Uterus (tissue), 4 donors: Measurements from ENCODE around the gene TLCD3A. TPM values are rescaled to one million over a fixed set of nuclear protein-coding genes. Genes with fewer than 3 reads are reported as not detected.

ENCODE experiments used
- DNase-seq, 2 donors: peaks; one replicate each; pipeline ENCODE4 v3.0.0-alpha.2; 2019 to 2020
- H3K27ac ChIP-seq, 2 donors: fragments of 200-600 bp; sonication (generic); 1 replicate in 1 of 2; 2 replicates in 1 of 2; pipeline ENCODE4 v1.5.1; 2016 to 2018
- H3K27me3 ChIP-seq, 2 donors: fragments of 200-600 bp; sonication (generic); one replicate each; pipeline ENCODE4 v1.5.1; 2018 to 2019; ENCODE audit warnings: control low read depth in 1 of 2
- H3K36me3 ChIP-seq, 2 donors: fragments of 200-600 bp; sonication (generic); one replicate each; pipeline ENCODE4 v1.5.1; 2019; ENCODE audit warnings: control low read depth in 1 of 2
- H3K4me1 ChIP-seq, 2 donors: fragments of 200-600 bp; sonication (generic); one replicate each; pipeline ENCODE4 v1.5.1; 2018 to 2019; ENCODE audit warnings: control low read depth in 1 of 2
- H3K4me3 ChIP-seq, 2 donors: fragments of 200-600 bp; sonication (generic); 1 replicate in 1 of 2; 2 replicates in 1 of 2; pipeline ENCODE4 v1.5.1; 2018 to 2019; ENCODE audit warnings: mild to moderate bottlenecking in 1 of 2
- H3K9me3 ChIP-seq, 2 donors: fragments of 200-600 bp; sonication (generic); one replicate each; pipeline ENCODE4 v1.5.1; 2019; ENCODE audit warnings: control low read depth in 1 of 2
- POLR2A ChIP-seq, 2 donors: fragments of 450-650 bp; IDR thresholded peaks; one replicate each; pipeline ENCODE4 v1.6.1; 2016; ENCODE audit warnings: antibody characterized with exemption in 2 of 2, mild to moderate bottlenecking in 1 of 2, moderate library complexity in 1 of 2
- intact Hi-C: fragments of 100-400 bp; cut with DNase I; formaldehyde crosslinking; loops from one replicate; pipeline ENCODE4 v1.15.1; 2023; ENCODE audit warnings: low total_unique reads
- total RNA-seq, 4 donors: library from RNA; depleted of rRNA in 3 of 4; stranded (reverse); fragments of >200 nt in 3 of 4; gene quantifications; one replicate each; pipeline versions ENCODE4 v1.1.0 to v1.2.4, GENCODE V29; 2014 to 2023
- TF ChIP-seq, protein P1 (sequence below), 4 experiments: fragments of 200-600 bp in 2 of 4; fragments of 450-650 bp in 2 of 4; sonication (generic) in 2 of 4; IDR thresholded peaks; one replicate each; pipeline ENCODE4 v1.5.1; 2016 to 2019; ENCODE audit warnings: antibody characterized with exemption in 4 of 4, mild to moderate bottlenecking in 2 of 4, moderate library complexity in 1 of 4
- donor health status: DM: yes; HTN: yes; CAD: no.

TLCD3A gene
- total RNA-seq, 4 donors from 2014 or later = 3.2 to 19.6 (median 15.6) TPM; not detected in 1

DNA sequence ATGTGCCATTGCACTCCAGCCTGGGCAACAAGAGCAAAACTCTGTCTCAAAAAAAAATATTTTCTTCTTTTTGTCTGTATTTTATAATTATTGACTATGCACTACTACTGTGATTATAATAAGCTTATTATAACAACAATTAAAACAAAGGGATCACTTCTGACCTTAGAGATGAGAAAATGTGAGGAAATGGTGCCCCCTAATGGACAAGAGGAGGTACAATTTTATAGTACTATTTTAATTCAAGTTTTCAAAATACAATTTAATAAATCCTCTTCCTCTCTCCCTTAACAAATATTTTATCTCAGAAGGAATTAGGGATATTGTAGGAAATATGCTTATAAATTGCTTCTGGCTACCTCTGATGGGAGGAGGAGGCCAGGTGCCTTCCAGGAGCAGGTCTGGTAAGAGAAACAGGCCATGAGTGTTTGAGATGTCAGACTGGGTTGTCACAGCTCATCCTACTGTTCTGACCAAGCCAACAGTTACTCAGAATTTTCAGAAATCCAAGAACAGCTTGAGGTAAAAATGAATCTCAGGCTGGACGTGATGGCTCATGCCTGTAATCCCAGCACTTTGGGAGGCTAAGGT is 31.8 kb upstream of the TLCD3A start:
- intact Hi-C loops = no loop called here
- no peak for TF ChIP-seq POLR2A (IDR thresholded peaks at IDR 0.05)
- TF ChIP-seq, protein P1, sequence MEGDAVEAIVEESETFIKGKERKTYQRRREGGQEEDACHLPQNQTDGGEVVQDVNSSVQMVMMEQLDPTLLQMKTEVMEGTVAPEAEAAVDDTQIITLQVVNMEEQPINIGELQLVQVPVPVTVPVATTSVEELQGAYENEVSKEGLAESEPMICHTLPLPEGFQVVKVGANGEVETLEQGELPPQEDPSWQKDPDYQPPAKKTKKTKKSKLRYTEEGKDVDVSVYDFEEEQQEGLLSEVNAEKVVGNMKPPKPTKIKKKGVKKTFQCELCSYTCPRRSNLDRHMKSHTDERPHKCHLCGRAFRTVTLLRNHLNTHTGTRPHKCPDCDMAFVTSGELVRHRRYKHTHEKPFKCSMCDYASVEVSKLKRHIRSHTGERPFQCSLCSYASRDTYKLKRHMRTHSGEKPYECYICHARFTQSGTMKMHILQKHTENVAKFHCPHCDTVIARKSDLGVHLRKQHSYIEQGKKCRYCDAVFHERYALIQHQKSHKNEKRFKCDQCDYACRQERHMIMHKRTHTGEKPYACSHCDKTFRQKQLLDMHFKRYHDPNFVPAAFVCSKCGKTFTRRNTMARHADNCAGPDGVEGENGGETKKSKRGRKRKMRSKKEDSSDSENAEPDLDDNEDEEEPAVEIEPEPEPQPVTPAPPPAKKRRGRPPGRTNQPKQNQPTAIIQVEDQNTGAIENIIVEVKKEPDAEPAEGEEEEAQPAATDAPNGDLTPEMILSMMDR (IDR thresholded peaks at IDR 0.05) = peak; percentile 69 to 73 (median 72)

DNA sequence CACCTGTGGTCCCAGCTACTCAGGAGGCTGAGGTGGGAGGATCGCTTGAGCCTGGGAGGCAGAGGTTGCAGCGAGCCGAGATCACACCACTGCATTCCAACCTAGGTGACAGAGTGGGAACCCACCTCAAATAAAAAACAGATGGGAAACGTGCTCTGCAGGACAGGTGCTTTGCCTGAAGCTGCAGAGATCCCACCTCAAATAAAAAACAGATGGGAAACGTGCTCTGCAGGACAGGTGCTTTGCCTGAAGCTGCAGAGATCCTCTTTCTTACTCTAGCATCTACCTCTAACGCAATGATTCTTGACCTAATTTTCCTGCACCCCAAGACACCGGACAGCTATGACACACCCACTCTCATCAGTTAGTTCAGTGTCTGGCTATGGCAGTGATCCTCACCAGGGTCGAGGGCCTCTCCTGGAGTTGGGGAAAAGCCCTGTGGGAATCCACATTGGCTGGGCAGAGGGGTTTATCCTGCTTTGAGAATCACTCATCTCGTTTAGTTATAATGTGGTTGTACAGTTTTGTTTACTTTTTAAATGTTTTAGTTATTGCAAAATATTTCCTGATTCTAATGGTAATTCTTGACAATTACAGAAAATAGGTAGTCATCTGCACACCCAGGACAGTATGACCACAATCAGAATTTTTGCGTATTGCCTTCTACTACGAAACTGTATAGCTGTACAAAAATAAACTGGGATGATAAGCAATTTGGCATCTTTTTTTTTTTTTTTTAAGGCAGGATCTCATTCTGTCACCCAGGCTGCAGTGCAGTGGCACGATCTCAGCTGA is 29.1 kb upstream of the TLCD3A start:
- Histone ChIP-seq H3K27ac (no peak overlapping the region), H3K36me3 (no peaks in the 10 kb centered on the region), H3K4me1 (no peaks in the 10 kb centered on the region), H3K27me3 (no peaks in the 10 kb centered on the region), H3K9me3 (no peaks in the 10 kb centered on the region), H3K4me3 (no peak overlapping the region)
- TF ChIP-seq, protein P1 (IDR thresholded peaks at IDR 0.05) = no peak
- TF ChIP-seq POLR2A (IDR thresholded peaks at IDR 0.05) = no peak
- no peak for DNase-seq
- intact Hi-C loops = no loop called here

More for the DNA sequence above, 31.8 kb upstream of the TLCD3A start:
- Histone ChIP-seq H3K36me3 (no peaks in the 10 kb centered on the region), H3K27ac (no peak overlapping the region), H3K9me3 (no peaks in the 10 kb centered on the region), H3K4me3 (no peak overlapping the region), H3K27me3 (no peaks in the 10 kb centered on the region), H3K4me1 (no peaks in the 10 kb centered on the region)
- no peak for DNase-seq

DNA sequence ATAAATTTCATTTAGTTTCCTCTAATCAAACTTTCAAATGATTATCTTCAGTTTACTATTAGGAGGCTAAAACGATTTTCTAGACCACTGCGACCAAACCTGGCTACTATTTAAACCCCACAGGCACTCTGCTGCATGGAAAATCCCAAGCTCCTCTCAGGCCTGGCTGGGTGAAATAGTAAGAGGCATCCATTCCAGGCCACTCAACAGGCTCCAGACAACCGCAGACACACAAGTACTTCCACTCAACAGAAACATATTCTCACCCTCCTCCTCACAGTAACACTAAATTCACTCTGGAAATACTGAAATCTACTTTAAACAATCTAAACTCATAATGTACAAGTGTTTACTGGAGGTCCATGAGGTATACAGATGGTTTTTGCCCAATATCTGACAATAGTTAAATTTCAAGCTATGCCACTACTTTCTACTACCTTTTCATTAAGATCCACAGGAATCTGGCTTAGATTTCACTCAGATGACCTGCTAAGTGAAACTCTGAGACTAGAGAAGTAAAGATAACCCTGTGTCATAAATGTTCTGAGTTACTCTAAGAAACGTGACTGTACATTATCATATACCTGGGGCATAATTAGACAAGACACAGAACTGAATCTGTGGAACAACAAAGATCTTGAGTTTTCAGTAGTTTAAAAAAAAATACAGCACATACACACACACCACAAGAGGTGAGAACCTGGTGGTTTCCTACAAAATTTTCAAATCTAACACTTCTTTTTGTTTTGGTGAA is 28.1 kb upstream of the TLCD3A start:
- no peaks in the 10 kb centered on the region for H3K9me3 ChIP-seq
- intact Hi-C loops = no loop called here
- H3K4me1 ChIP-seq = no peaks in the 10 kb centered on the region
- no peak for TF ChIP-seq POLR2A (IDR thresholded peaks at IDR 0.05)
- TF ChIP-seq, protein P1 (IDR thresholded peaks at IDR 0.05) = no peak
- no peaks in the 10 kb centered on the region for H3K27me3 ChIP-seq
- no peak for DNase-seq
- H3K27ac ChIP-seq = no peak overlapping the region
- H3K36me3 ChIP-seq = no peaks in the 10 kb centered on the region
- no peak overlapping the region for H3K4me3 ChIP-seq

DNA sequence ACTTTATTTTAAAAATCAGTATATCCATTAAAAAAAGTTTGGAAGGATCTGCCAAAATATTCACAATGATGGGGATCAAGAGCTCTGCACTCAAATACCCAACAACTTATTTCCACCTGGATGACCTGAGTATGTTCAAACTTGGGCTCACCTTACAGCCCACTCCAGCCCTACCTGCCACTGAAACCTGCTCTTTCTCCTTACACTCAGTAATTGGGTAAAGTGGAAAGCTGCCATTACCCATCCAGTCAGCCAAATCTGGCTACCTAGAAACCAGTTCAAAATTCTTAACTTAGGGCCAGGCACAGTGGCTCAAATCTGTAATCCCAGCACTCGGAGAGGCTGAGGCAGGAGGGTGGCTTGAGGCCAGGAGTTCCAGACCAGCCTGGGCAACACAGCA is 27.4 kb upstream of the TLCD3A start:
- no peak for DNase-seq
- no peaks in the 10 kb centered on the region for H3K27me3 ChIP-seq
- no peaks in the 10 kb centered on the region for H3K36me3 ChIP-seq
- no peak overlapping the region for H3K4me3 ChIP-seq
- intact Hi-C loops = no loop called here
- no peak for TF ChIP-seq POLR2A (IDR thresholded peaks at IDR 0.05)
- TF ChIP-seq, protein P1 (IDR thresholded peaks at IDR 0.05) = no peak
- H3K27ac ChIP-seq = no peak overlapping the region
- no peaks in the 10 kb centered on the region for H3K9me3 ChIP-seq
- no peaks in the 10 kb centered on the region for H3K4me1 ChIP-seq

DNA sequence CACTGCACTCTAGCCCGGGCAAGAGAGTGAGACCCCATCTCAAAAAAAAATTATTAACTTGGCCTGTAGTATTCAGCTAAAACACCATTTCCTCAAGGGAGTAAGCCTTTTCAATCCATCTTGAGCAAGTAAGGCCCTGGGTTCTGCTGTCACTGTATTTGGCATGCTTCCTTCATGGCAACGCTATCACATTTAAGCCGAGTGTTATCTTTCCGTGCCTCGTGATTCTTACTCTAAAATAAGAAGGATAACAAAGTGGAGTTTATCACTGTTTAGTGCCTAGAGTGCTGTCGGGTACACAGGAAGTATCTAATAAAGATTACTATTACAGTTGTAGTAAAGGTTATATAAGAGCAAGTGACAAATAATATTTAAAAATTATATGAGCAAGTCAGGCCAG is 26.5 kb upstream of the TLCD3A start:
- Histone ChIP-seq H3K27ac (no peak overlapping the region), H3K4me3 (no peak overlapping the region), H3K36me3 (no peaks in the 10 kb centered on the region), H3K27me3 (no peaks in the 10 kb centered on the region), H3K4me1 (no peaks in the 10 kb centered on the region), H3K9me3 (no peaks in the 10 kb centered on the region)
- intact Hi-C loops = no loop called here
- DNase-seq = no peak
- TF ChIP-seq, protein P1 (IDR thresholded peaks at IDR 0.05) = no peak
- TF ChIP-seq POLR2A (IDR thresholded peaks at IDR 0.05) = no peak
